Chondrocyte (in vitro differentiated cells): ENCODE measurements around the gene KMT5C. TPM values are rescaled to one million over a fixed set of nuclear protein-coding genes. Genes with fewer than 3 reads are reported as not detected.

Source experiments
- DNase-seq: peaks from one replicate; pipeline ENCODE4 v3.0.0; 2021; ENCODE audit warnings: mixed read lengths, low spot score
- H3K27ac Mint-ChIP-seq: one replicate; pipeline ENCODE4 v1.8.0; 2021; ENCODE audit warnings: mild to moderate bottlenecking, moderate library complexity, mixed read lengths; ENCODE audit not compliant: unreplicated experiment
- H3K27me3 Mint-ChIP-seq: 2 replicates; pipeline ENCODE4 v1.8.0; 2021; ENCODE audit warnings: low read depth, mixed read lengths
- H3K36me3 Mint-ChIP-seq: 2 replicates; pipeline ENCODE4 v1.8.0; 2021; ENCODE audit warnings: low read depth, mixed read lengths
- H3K4me1 Mint-ChIP-seq: 2 replicates; pipeline ENCODE4 v1.8.0; 2021; ENCODE audit warnings: low read depth, mild to moderate bottlenecking, mixed read lengths
- H3K4me3 Mint-ChIP-seq: one replicate; pipeline ENCODE4 v1.8.0; 2021; ENCODE audit warnings: mild to moderate bottlenecking, moderate library complexity, mixed read lengths; ENCODE audit not compliant: unreplicated experiment
- H3K9me3 Mint-ChIP-seq: 2 replicates; pipeline ENCODE4 v1.8.0; 2021; ENCODE audit warnings: low read depth, mixed read lengths
- total RNA-seq: library from RNA; stranded (reverse); gene quantifications from 3 replicates; pipeline ENCODE4 v1.2.1, GENCODE V29; 2021
- TF ChIP-seq, protein P1 (sequence below): fragments of 200-600 bp; sonication (generic); IDR thresholded peaks from 2 replicates; pipeline ENCODE4 v1.5.0; 2021; ENCODE audit warnings: antibody characterized with exemption, mild to moderate bottlenecking, moderate library complexity

KMT5C gene
- total RNA-seq, 1 donor from 2014 or later, result 9.5 TPM

DNA sequence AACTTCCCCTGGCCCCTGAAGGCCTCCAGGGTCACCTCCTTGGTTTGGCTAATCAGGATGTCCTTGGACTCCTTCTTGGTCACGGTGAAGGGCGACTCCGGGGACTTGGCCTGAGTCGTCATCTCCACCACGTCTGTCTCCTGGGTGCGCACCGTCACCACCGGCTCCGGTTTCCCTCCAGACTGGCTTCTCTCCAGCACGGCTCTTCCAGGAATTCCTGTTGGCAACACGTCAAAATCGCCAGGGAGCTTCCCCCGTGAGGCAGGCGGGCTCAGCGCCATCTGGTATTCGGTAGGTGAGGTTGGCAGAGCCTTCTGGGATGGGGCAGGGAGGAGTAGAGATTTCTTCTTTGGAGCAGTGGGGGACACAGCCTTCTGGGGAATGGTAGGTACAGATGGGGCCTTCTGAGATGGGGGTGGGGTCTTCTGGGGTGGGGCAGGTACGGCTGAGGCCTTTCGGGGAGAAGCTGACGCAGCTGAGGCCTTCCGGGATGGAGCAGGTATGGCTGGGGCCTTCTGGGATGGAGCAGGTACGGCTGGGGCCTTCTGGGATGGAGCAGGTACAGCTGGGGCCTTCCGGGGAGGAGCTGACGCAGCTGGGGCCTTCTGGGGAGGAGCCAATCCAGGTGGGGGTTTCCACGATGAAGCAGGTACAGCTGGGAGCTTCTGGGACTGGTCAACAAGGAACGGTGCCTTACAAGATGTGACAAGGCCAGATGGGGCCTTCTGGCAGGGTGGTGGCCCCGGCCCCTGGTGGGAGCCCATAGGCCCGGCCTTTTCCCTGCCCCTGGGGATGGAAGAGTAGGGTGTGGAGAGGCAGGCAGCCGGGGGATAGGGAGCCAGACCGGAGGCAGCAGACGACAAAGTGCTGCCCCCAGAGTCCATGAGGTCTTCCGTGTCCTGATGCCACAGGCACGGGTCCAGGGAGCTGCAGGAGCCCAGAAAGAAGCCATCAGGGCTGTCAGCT, 19.6 kb downstream of the KMT5C start:
- H3K36me3 Mint-ChIP-seq, result no peaks in the 10 kb centered on the region

DNA sequence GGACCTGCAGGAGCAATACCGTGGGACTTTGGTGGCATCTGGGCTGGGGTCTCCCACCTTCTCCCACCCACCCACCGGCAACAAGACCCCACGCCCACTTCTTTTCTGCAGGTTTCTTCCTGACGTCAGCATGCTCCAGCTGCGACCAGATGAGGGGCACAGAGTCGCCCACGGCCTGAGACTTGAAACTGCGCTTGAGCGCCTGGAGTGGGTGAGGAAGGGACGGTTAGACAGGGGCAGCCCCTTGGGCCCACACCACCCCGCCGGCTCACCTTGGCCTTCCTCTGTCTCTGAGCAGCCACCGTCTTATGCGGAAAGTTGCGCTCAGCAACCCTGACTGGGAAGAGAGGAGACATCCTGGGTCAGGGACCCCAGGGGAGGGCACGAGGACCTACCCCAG, 21.2 kb downstream of the KMT5C start:
- H3K36me3 Mint-ChIP-seq, result no peaks in the 10 kb centered on the region
- no peak for DNase-seq
- H3K27me3 Mint-ChIP-seq, result peaks cover 6% of the 10 kb centered on the region

More for the DNA sequence above, 19.6 kb downstream of the KMT5C start:
- no peak for DNase-seq
- no peak overlapping the region for H3K4me3 Mint-ChIP-seq
- peaks cover 10% of the 10 kb centered on the region for H3K27me3 Mint-ChIP-seq
- no peak overlapping the region for H3K27ac Mint-ChIP-seq
- no peaks in the 10 kb centered on the region for H3K9me3 Mint-ChIP-seq
- TF ChIP-seq, protein P1, sequence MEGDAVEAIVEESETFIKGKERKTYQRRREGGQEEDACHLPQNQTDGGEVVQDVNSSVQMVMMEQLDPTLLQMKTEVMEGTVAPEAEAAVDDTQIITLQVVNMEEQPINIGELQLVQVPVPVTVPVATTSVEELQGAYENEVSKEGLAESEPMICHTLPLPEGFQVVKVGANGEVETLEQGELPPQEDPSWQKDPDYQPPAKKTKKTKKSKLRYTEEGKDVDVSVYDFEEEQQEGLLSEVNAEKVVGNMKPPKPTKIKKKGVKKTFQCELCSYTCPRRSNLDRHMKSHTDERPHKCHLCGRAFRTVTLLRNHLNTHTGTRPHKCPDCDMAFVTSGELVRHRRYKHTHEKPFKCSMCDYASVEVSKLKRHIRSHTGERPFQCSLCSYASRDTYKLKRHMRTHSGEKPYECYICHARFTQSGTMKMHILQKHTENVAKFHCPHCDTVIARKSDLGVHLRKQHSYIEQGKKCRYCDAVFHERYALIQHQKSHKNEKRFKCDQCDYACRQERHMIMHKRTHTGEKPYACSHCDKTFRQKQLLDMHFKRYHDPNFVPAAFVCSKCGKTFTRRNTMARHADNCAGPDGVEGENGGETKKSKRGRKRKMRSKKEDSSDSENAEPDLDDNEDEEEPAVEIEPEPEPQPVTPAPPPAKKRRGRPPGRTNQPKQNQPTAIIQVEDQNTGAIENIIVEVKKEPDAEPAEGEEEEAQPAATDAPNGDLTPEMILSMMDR, result no peak
- peaks cover 7% of the 10 kb centered on the region for H3K4me1 Mint-ChIP-seq

DNA sequence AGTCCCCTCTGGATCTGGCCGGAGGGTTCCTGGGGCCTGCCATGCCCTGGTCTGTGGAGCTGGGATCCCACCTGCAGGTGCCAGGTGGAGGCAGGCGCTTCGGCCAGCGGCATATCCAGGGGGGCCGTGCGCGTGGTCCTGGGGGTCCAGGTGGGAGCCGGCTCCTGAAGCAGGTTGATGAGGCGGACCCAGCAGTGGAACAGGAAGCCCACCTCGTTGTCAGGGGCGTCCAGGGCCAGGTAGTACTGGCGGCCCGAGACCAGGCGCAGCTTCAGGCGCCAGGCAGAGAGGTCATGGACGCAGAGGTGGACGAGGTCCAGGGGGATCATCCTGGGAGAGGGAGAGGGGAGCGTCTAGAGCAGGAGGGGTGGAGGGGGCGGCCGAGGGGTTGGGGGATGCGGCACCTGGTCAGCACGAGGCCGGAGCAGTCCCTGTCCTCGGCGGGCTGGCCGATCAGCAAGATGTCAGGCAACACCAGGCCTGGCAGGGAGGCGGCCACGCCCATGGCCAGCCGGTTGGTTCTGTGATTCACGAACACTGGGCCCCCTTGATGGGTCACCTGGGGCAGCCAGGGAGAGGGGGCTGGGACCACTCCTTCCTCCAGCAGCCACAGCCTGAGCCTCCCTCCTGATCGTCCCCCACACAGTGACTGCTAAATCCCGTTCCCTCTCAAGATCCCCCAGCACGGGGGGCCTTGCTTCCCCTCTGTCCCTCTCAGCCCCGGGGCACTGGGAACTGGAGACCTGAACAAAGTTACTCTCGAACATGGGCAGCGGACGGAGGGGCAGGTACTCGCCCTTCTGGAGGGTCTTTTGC, 22.7 kb downstream of the KMT5C start:
- TF ChIP-seq, protein P1, result no peak
- Mint-ChIP-seq H3K4me3 (no peak overlapping the region), H3K36me3 (no peaks in the 10 kb centered on the region), H3K9me3 (no peaks in the 10 kb centered on the region), H3K27me3 (peaks cover 1% of the 10 kb centered on the region), H3K27ac (no peak overlapping the region), H3K4me1 (peaks cover 12% of the 10 kb centered on the region)
- DNase-seq, result peak; percentile 93

More for the DNA sequence above, 21.2 kb downstream of the KMT5C start:
- TF ChIP-seq, protein P1, result no peak
- Mint-ChIP-seq H3K9me3 (no peaks in the 10 kb centered on the region), H3K4me3 (no peak overlapping the region), H3K4me1 (peaks cover 12% of the 10 kb centered on the region), H3K27ac (no peak overlapping the region)

DNA sequence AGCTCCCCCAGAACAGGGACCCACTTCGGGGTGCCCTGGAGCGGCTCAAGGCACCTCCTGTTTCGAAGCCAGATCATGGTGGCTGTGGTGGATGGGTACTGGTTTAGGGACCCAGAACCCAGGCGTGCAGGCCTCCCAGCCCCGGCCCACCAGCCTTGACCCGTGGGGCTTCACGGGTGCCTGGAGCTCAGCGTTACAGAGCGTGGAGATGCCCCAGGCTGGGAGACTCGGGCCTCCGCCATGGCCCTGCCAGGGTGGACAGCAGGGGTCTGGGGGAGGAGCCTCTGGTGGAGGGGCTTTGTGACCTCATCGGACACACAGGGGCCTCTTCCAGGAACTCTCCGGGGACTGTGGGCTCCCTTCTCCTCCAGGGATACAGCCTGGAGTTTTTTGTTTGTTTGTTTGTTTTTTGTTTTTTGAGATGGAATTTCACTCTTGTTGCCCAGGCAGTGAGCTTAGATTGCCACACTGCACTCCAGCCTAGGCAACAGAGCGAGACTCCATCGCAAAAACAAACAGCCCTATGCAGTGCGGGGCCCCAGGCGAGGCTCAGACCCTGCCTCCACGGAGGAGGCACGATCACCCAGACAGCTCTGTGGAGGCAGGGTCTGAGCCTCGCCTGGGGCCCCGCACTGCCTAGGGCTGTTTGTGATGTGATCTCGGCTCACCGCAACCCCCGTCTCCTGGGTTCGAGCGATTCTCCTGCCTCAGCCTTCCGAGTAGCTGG, 23.5 kb downstream of the KMT5C start, which contains the start of gene GARIN5B:
Gene GARIN5B (minus strand): TSS at position 271 of the 727 bp plus-strand sequence. CDS start 194 bp downstream, at position 77.
- Mint-ChIP-seq H3K27me3 (no peaks in the 10 kb centered on the region), H3K27ac (no peak within 1 kb of the TSS), H3K4me1 (peaks cover 12% of the 10 kb centered on the region), H3K9me3 (no peaks in the 10 kb centered on the region), H3K4me3 (no peak within 1 kb of the TSS), H3K36me3 (no peaks in the 10 kb centered on the region)
- TF ChIP-seq, protein P1, result no peak
- no peak for DNase-seq
